Activated B cell treated with CpG ODN at 0.5 μM for 24 hours (primary cell): ENCODE data around the gene GSPT2. TPM values are rescaled to one million over a fixed set of nuclear protein-coding genes. Genes with fewer than 3 reads are reported as not detected.

Experiments
- ATAC-seq: fragments of 200-7000 bp; cut with Tn5 transposase; one replicate; pipeline ENCODE4 v1.10.0; 2021; ENCODE audit warnings: low read depth, mild to moderate bottlenecking, moderate library complexity
- CTCF ChIA-PET: fragments of 350-600 bp; sonication (Branson Sonifier 250); formaldehyde crosslinking; loops from one replicate; lab custom pipeline; 2021; ENCODE audit warnings: antibody characterized with exemption; lab: Charles Lee
- POLR2A ChIA-PET: fragments of 350-600 bp; sonication (Branson Sonifier 250); formaldehyde crosslinking; loops from one replicate; lab custom pipeline; 2021; ENCODE audit warnings: antibody characterized with exemption; lab: Charles Lee
- DNase-seq: peaks from one replicate; pipeline ENCODE4 v3.0.0; 2022
- H3K27ac Mint-ChIP-seq: one replicate; pipeline ENCODE4 v1.8.0; 2020; ENCODE audit warnings: mixed read lengths
- H3K27me3 Mint-ChIP-seq: one replicate; pipeline ENCODE4 v1.8.0; 2021; ENCODE audit warnings: mixed read lengths
- H3K36me3 Mint-ChIP-seq: one replicate; pipeline ENCODE4 v1.8.0; 2021; ENCODE audit warnings: low read depth, mixed read lengths
- H3K4me1 Mint-ChIP-seq: one replicate; pipeline ENCODE4 v1.8.0; 2021; ENCODE audit warnings: mixed read lengths
- H3K4me3 Mint-ChIP-seq: one replicate; pipeline ENCODE4 v1.8.0; 2020; ENCODE audit warnings: mild to moderate bottlenecking, mixed read lengths
- H3K9me3 Mint-ChIP-seq: one replicate; pipeline ENCODE4 v1.8.0; 2020; ENCODE audit warnings: mixed read lengths
- intact Hi-C: fragments of 100-400 bp; cut with micrococcal nuclease; formaldehyde crosslinking; loops from one replicate; pipeline ENCODE4 v1.15.1; 2024
- total RNA-seq: library from RNA; stranded (reverse); gene quantifications from 2 replicates; pipeline ENCODE4 v1.2.3, GENCODE V29; 2022
- TF ChIP-seq, protein P1 (sequence below): fragments of 200-600 bp; IDR thresholded peaks from one replicate; pipeline ENCODE4 v1.8.0; 2022; ENCODE audit warnings: antibody characterized with exemption, mild to moderate bottlenecking

The GSPT2 gene
- total RNA-seq, 1 donor from 2014 or later = 12.9 TPM

- ATAC-seq = no peak
- Mint-ChIP-seq H3K27ac (no peak overlapping the region), H3K27me3 (peaks cover 6% of the 10 kb centered on the region), H3K4me3 (no peak overlapping the region), H3K9me3 (no peaks in the 10 kb centered on the region), H3K36me3 (no peaks in the 10 kb centered on the region), H3K4me1 (no peaks in the 10 kb centered on the region)
- ChIA-PET POLR2A (no interaction called here), CTCF (no interaction called here)
- DNase-seq = no peak
- TF ChIP-seq, protein P1, sequence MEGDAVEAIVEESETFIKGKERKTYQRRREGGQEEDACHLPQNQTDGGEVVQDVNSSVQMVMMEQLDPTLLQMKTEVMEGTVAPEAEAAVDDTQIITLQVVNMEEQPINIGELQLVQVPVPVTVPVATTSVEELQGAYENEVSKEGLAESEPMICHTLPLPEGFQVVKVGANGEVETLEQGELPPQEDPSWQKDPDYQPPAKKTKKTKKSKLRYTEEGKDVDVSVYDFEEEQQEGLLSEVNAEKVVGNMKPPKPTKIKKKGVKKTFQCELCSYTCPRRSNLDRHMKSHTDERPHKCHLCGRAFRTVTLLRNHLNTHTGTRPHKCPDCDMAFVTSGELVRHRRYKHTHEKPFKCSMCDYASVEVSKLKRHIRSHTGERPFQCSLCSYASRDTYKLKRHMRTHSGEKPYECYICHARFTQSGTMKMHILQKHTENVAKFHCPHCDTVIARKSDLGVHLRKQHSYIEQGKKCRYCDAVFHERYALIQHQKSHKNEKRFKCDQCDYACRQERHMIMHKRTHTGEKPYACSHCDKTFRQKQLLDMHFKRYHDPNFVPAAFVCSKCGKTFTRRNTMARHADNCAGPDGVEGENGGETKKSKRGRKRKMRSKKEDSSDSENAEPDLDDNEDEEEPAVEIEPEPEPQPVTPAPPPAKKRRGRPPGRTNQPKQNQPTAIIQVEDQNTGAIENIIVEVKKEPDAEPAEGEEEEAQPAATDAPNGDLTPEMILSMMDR = no peak
- intact Hi-C loops = no loop called here
Measured at GRCh38 chrX:51728202-51728601, 15.0 kb upstream of the GSPT2 start.

DNA sequence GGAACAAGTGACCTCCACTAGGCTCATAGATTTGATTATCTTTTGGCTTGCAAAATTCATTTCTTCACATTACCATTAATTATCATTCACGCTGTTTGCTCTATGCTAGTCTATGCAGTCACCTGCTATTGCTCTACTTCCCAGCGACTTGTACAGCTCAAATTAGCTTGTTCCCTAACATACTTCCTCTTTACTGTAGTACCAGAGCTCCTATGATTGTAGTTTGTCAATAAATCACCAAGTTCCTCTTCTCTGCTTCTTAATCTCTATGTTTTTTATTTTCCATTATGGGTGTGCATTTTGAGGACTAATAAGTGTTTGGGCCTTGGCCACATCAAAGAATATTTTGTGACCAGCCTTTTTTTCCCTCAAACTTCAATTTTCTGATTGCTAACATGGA lies 6.2 kb upstream of the GSPT2 start:
- no peaks in the 10 kb centered on the region for H3K4me1 Mint-ChIP-seq
- DNase-seq = no peak
- TF ChIP-seq, protein P1 = no peak
- no peaks in the 10 kb centered on the region for H3K9me3 Mint-ChIP-seq
- H3K4me3 Mint-ChIP-seq = no peak overlapping the region
- intact Hi-C loops = no loop called here
- ChIA-PET POLR2A (no interaction called here), CTCF (no interaction called here)
- H3K36me3 Mint-ChIP-seq = no peaks in the 10 kb centered on the region
- H3K27me3 Mint-ChIP-seq = peaks cover 14% of the 10 kb centered on the region
- ATAC-seq = no peak
- no peak overlapping the region for H3K27ac Mint-ChIP-seq

DNA sequence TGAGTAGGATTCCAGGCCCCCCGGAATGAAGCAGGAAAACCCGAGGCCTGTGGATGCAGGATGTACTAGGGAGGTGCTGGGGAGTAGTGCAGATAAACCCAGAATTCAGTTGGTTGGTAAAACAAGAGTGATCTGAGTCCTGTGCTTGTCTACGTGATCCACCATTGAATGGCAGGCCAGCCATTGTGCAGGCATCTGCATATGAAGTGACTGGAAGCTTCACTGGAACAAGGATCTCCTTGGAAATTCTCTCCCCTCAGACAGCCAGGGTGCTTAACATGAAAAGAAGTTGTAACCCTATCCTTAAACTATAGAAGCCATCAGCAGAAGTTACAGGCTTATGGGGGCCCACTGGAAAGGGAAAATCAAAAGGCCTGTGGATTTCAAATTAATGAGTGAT lies 656 bp upstream of the GSPT2 start:
- TF ChIP-seq, protein P1 = no peak
- Mint-ChIP-seq H3K4me3 (no peak overlapping the region), H3K9me3 (peaks cover 5% of the 10 kb centered on the region), H3K27ac (no peak overlapping the region), H3K27me3 (peaks cover 7% of the 10 kb centered on the region), H3K4me1 (peaks cover 20% of the 10 kb centered on the region), H3K36me3 (peaks cover 21% of the 10 kb centered on the region)
- CTCF ChIA-PET = no interaction called here
- DNase-seq (no peak), ATAC-seq (no peak)
- POLR2A ChIA-PET = no interaction called here
- intact Hi-C loops = no loop called here

- ChIA-PET CTCF (no interaction called here), POLR2A (no interaction called here)
- DNase-seq (no peak), ATAC-seq (no peak)
- H3K36me3 Mint-ChIP-seq = peaks cover 24% of the 10 kb centered on the region
- intact Hi-C loops = no loop called here
- H3K4me1 Mint-ChIP-seq = peaks cover 20% of the 10 kb centered on the region
- TF ChIP-seq, protein P1 = no peak
- H3K4me3 Mint-ChIP-seq = no peak overlapping the region
- H3K27ac Mint-ChIP-seq = no peak overlapping the region
- H3K27me3 Mint-ChIP-seq = no peaks in the 10 kb centered on the region
- H3K9me3 Mint-ChIP-seq = peaks cover 13% of the 10 kb centered on the region
Measured at GRCh38 chrX:51747671-51748070, 4.4 kb downstream of the GSPT2 start.

DNA sequence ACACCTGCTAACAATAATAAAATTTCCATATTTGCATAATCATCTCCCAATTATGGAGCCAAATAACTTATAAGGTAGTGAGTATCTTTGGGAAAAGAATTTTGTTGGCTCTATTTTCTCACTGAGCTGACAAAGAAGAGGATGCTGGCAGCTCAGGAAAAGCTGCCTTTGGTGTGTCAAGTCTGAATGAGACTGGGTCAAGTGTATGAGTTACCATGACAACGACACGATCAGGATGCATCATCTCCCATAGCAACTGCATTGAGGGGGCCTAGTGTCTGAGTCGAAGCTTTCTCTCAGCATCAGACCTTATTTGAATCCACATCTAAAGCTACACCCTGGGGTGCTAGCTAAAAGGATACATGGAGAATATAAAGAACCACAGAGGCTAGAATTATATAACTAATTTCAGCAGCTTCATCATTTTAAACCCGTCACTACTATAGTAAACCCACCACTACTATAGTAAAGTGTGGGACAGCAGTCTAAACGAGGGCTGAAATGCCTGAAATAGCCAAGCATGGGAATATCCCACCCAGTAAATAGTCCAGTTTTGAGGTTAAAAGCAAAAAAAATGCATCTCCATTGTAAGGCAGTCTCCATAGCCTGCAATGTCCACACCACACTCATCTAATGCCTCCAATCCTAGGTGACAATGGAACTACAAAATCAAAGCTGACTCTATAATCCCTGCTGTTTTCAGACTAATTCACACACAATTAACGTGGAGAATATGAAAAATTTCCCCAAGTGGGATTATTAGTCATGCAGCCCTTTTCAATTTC lies 16.0 kb downstream of the GSPT2 start:
- TF ChIP-seq, protein P1 = no peak
- H3K27me3 Mint-ChIP-seq = peaks cover 2% of the 10 kb centered on the region
- no peak overlapping the region for H3K4me3 Mint-ChIP-seq

More for the DNA sequence above, 16.0 kb downstream of the GSPT2 start:
- DNase-seq (no peak), ATAC-seq (no peak)
- ChIA-PET CTCF (no interaction called here), POLR2A (no interaction called here)
- Mint-ChIP-seq H3K36me3 (no peaks in the 10 kb centered on the region), H3K9me3 (no peaks in the 10 kb centered on the region), H3K27ac (no peak overlapping the region), H3K4me1 (no peaks in the 10 kb centered on the region)
- intact Hi-C loops = no loop called here
